HEK293 (cell line): ENCODE measurements around the gene CLDN3.

Experiments used
- CTCF ChIA-PET: fragments of 350-600 bp; formaldehyde crosslinking; extraction: SDS; loops from one replicate; lab custom pipeline; 2021; ENCODE audit warnings: antibody characterized with exemption; lab: Yijun Ruan, JAX
- POLR2A ChIA-PET: fragments of 300-600 bp; formaldehyde crosslinking; extraction: SDS; loops from one replicate; lab custom pipeline; 2020; ENCODE audit warnings: antibody characterized with exemption, inconsistent platforms; lab: Yijun Ruan, JAX
- H3K27ac ChIP-seq: fragments of 200-500 bp; sonication (Bioruptor generic); 2 replicates; pipeline ENCODE4 v1.5.1; 2014; ENCODE audit warnings: low read depth, low read length, control low read depth, inconsistent platforms; ENCODE audit errors: extremely low read depth
- H3K36me3 ChIP-seq, 2 experiments: fragments of 200-500 bp in 1 of 2; sonication (Bioruptor generic) in 1 of 2; 1 replicate in 1 of 2; 2 replicates in 1 of 2; pipeline ENCODE4 v1.5.1; 2014 to 2017; ENCODE audit warnings: inconsistent platforms in 2 of 2, low read length in 2 of 2; ENCODE audit not compliant: control insufficient read depth in 2 of 2, insufficient read depth in 1 of 2
- H3K4me1 ChIP-seq: fragments of 200-500 bp; sonication (Bioruptor generic); 2 replicates; pipeline ENCODE4 v1.5.1; 2014; ENCODE audit warnings: mild to moderate bottlenecking, low read length, inconsistent platforms; ENCODE audit not compliant: control insufficient read depth, insufficient read depth
- H3K4me3 ChIP-seq: 2 replicates; pipeline ENCODE4 v1.5.1; 2011; ENCODE audit warnings: low read depth, mild to moderate bottlenecking, control low read depth, low read length, moderate library complexity
- H3K9me3 ChIP-seq: fragments of 200-500 bp; sonication (Bioruptor generic); 2 replicates; pipeline ENCODE4 v1.5.1; 2014; ENCODE audit warnings: low read depth, low read length, inconsistent platforms; ENCODE audit not compliant: control insufficient read depth, insufficient read depth
- IKZF3 ChIP-seq: fragments of 450-650 bp; IDR thresholded peaks from 2 replicates; pipeline ENCODE4 v1.5.0; 2018; ENCODE audit warnings: missing biosample characterization, mild to moderate bottlenecking, missing genetic modification characterization, moderate library complexity
- KLF16 ChIP-seq: fragments of 450-650 bp; formaldehyde crosslinking; IDR thresholded peaks from 2 replicates; pipeline ENCODE4 v1.5.1; 2017; ENCODE audit warnings: missing biosample characterization, missing genetic modification characterization
- PATZ1 ChIP-seq: fragments of 450-650 bp; formaldehyde crosslinking; IDR thresholded peaks from 2 replicates; pipeline ENCODE4 v1.5.1; 2016; ENCODE audit warnings: missing biosample characterization, missing genetic modification characterization
- SP2 ChIP-seq: fragments of 450-650 bp; formaldehyde crosslinking; IDR thresholded peaks from 2 replicates; pipeline ENCODE4 v1.5.1; 2016; ENCODE audit warnings: missing biosample characterization, missing genetic modification characterization
- YY2 ChIP-seq: fragments of 450-650 bp; formaldehyde crosslinking; IDR thresholded peaks from 2 replicates; pipeline ENCODE4 v1.5.1; 2016; ENCODE audit warnings: missing biosample characterization, missing genetic modification characterization
- ZBTB6 ChIP-seq: fragments of 450-650 bp; formaldehyde crosslinking; IDR thresholded peaks from 2 replicates; pipeline ENCODE4 v1.5.1; 2017; ENCODE audit warnings: missing biosample characterization, missing genetic modification characterization
- ZIC2 ChIP-seq: fragments of 450-650 bp; formaldehyde crosslinking; IDR thresholded peaks from 2 replicates; pipeline ENCODE4 v1.5.1; 2016; ENCODE audit warnings: missing biosample characterization, missing genetic modification characterization
- ZNF121 ChIP-seq: fragments of 450-650 bp; formaldehyde crosslinking; IDR thresholded peaks from 2 replicates; pipeline ENCODE4 v1.5.1; 2016; ENCODE audit warnings: missing biosample characterization, missing genetic modification characterization
- ZNF140 ChIP-seq: fragments of 450-650 bp; formaldehyde crosslinking; IDR thresholded peaks from 2 replicates; pipeline ENCODE4 v1.5.1; 2016; ENCODE audit warnings: missing biosample characterization, missing genetic modification characterization
- ZNF16 ChIP-seq: fragments of 450-650 bp; formaldehyde crosslinking; IDR thresholded peaks from 2 replicates; pipeline ENCODE4 v1.5.1; 2016; ENCODE audit warnings: low read depth, missing biosample characterization, missing genetic modification characterization
- ZNF184 ChIP-seq: fragments of 450-650 bp; IDR thresholded peaks from 2 replicates; pipeline ENCODE4 v1.5.1; 2018; ENCODE audit warnings: missing biosample characterization, mild to moderate bottlenecking, missing genetic modification characterization
- ZNF2 ChIP-seq: fragments of 450-650 bp; formaldehyde crosslinking; IDR thresholded peaks from 2 replicates; pipeline ENCODE4 v1.5.1; 2016; ENCODE audit warnings: missing biosample characterization, missing genetic modification characterization
- ZNF211 ChIP-seq: fragments of 450-650 bp; formaldehyde crosslinking; IDR thresholded peaks from 2 replicates; pipeline ENCODE4 v1.5.1; 2016; ENCODE audit warnings: low read depth, missing biosample characterization, missing genetic modification characterization
- ZNF391 ChIP-seq: fragments of 450-650 bp; formaldehyde crosslinking; IDR thresholded peaks from 2 replicates; pipeline ENCODE4 v1.5.1; 2016; ENCODE audit warnings: low read depth, missing biosample characterization, missing genetic modification characterization, borderline replicate concordance
- ZNF48 ChIP-seq: fragments of 450-650 bp; formaldehyde crosslinking; IDR thresholded peaks from 2 replicates; pipeline ENCODE4 v1.5.1; 2016; ENCODE audit warnings: missing biosample characterization, missing genetic modification characterization
- ZNF501 ChIP-seq: fragments of 450-650 bp; formaldehyde crosslinking; IDR thresholded peaks from 2 replicates; pipeline ENCODE4 v1.5.1; 2016; ENCODE audit warnings: missing biosample characterization, missing genetic modification characterization
- ZNF544 ChIP-seq: fragments of 450-650 bp; formaldehyde crosslinking; IDR thresholded peaks from 2 replicates; pipeline ENCODE4 v1.5.0; 2017; ENCODE audit warnings: missing biosample characterization, missing genetic modification characterization
- ZNF558 ChIP-seq: fragments of 450-650 bp; formaldehyde crosslinking; IDR thresholded peaks from 2 replicates; pipeline ENCODE4 v1.5.1; 2016; ENCODE audit warnings: missing biosample characterization, missing genetic modification characterization
- ZNF658 ChIP-seq: fragments of 450-650 bp; formaldehyde crosslinking; IDR thresholded peaks from 2 replicates; pipeline ENCODE4; 2016; ENCODE audit warnings: missing biosample characterization, missing genetic modification characterization
- ZNF768 ChIP-seq: fragments of 450-650 bp; formaldehyde crosslinking; IDR thresholded peaks from 2 replicates; pipeline ENCODE4 v1.5.1; 2018; ENCODE audit warnings: missing biosample characterization, mild to moderate bottlenecking, missing genetic modification characterization
- ZNF777 ChIP-seq: fragments of 450-650 bp; formaldehyde crosslinking; IDR thresholded peaks from 2 replicates; pipeline ENCODE4 v1.5.1; 2017; ENCODE audit warnings: missing biosample characterization, missing genetic modification characterization, borderline replicate concordance
- TF ChIP-seq, protein P1 (sequence below): fragments of 450-650 bp; formaldehyde crosslinking; optimal IDR thresholded peaks from 2 replicates; pipeline ENCODE3; 2016; ENCODE audit warnings: missing biosample characterization, mild to moderate bottlenecking, missing genetic modification characterization
- TF ChIP-seq, protein P2 (sequence below): fragments of 450-650 bp; formaldehyde crosslinking; IDR thresholded peaks from 2 replicates; pipeline ENCODE4 v1.5.1; 2017; ENCODE audit warnings: missing biosample characterization, mild to moderate bottlenecking, missing genetic modification characterization, moderate library complexity
- TF ChIP-seq, protein P3 (sequence below): fragments of 450-650 bp; formaldehyde crosslinking; IDR thresholded peaks from 2 replicates; pipeline ENCODE4 v1.5.1; 2016; ENCODE audit warnings: missing biosample characterization, missing genetic modification characterization, borderline replicate concordance

Gene CLDN3

DNA sequence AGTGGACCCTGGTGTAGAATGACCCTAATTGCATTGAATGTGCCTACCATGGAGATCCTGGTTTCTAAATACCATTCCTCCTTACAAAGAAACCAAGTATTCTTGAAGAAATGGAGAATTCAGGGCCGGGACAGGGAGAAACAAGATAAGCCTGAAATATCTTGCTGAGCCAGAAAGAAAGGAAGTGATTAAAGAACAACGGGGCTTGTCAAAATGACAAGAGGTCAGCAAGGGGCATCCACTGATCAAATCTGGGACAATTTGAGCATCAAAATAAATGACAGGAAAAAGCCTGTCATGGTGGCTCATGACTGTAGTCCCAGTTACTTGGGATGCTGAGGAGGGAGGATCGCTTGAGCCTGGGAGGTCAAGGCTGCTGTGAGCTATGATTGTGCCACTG is 39.6 kb downstream of the CLDN3 start:
- POLR2A ChIA-PET = interaction anchor here (0.6 to 0.8 kb wide), 2 partner anchors 55 to 298 kb away, joined by 3 read pairs; no protein-coding TSS in a partner anchor
- TF ChIP-seq PATZ1 (tag by site-specific recombination) (no peak), IKZF3 (tag by site-specific recombination) (no peak), ZNF121 (tag by site-specific recombination) (no peak), YY2 (no peak), ZNF211 (tag by site-specific recombination) (no peak), ZNF391 (tag by site-specific recombination) (no peak), ZNF2 (tag by site-specific recombination) (no peak), ZNF777 (tag by site-specific recombination) (no peak), ZNF16 (tag by site-specific recombination) (no peak), ZNF140 (tag by site-specific recombination) (no peak), KLF16 (tag by site-specific recombination) (no peak)
- CTCF ChIA-PET = interaction anchor here (0.6 to 1.3 kb wide), 3 partner anchors 10 to 124 kb away, joined by 3 to 11 read pairs (median 6); no protein-coding TSS in a partner anchor

GRCh38 chr7:73728551-73728950 is 41.5 kb downstream of the CLDN3 start:
- Histone ChIP-seq H3K4me1 (no peaks in the 10 kb centered on the region), H3K9me3 (no peaks in the 10 kb centered on the region), H3K36me3 (no peaks in the 10 kb centered on the region), H3K4me3 (no peak overlapping the region), H3K27ac (no peak overlapping the region)
- ChIA-PET CTCF (interaction anchor here (0.6 to 1.6 kb wide), 5 partner anchors 83 to 126 kb away, joined by 3 to 15 read pairs (median 3); no protein-coding TSS in a partner anchor), POLR2A (interaction anchor here (0.7 to 1.3 kb wide), 3 partner anchors 10 to 121 kb away, joined by 3 to 4 read pairs (median 4); partner anchors contain the start of gene ABHD11)
- TF ChIP-seq ZNF658 (tag by site-specific recombination) (no peak), ZNF48 (tag by site-specific recombination) (no peak), ZIC2 (tag by site-specific recombination) (peak; percentile 41), ZBTB6 (tag by site-specific recombination) (0 out of 2 replicates have a peak, but pooled peaks have one; percentile 13), ZNF501 (no peak), ZNF558 (tag by site-specific recombination) (no peak), ZNF544 (tag by site-specific recombination) (no peak), ZNF768 (tag by site-specific recombination) (no peak), ZNF184 (tag by site-specific recombination) (no peak), SP2 (tag by site-specific recombination) (no peak), ZNF121 (tag by site-specific recombination) (no peak)
- TF ChIP-seq, protein P1, sequence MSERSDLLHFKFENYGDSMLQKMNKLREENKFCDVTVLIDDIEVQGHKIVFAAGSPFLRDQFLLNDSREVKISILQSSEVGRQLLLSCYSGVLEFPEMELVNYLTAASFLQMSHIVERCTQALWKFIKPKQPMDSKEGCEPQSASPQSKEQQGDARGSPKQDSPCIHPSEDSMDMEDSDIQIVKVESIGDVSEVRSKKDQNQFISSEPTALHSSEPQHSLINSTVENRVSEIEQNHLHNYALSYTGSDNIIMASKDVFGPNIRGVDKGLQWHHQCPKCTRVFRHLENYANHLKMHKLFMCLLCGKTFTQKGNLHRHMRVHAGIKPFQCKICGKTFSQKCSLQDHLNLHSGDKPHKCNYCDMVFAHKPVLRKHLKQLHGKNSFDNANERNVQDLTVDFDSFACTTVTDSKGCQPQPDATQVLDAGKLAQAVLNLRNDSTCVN (tag by site-specific recombination) = no peak
- TF ChIP-seq, protein P2, sequence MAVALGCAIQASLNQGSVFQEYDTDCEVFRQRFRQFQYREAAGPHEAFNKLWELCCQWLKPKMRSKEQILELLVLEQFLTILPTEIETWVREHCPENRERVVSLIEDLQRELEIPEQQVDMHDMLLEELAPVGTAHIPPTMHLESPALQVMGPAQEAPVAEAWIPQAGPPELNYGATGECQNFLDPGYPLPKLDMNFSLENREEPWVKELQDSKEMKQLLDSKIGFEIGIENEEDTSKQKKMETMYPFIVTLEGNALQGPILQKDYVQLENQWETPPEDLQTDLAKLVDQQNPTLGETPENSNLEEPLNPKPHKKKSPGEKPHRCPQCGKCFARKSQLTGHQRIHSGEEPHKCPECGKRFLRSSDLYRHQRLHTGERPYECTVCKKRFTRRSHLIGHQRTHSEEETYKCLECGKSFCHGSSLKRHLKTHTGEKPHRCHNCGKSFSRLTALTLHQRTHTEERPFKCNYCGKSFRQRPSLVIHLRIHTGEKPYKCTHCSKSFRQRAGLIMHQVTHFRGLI (tag by site-specific recombination) = no peak
- TF ChIP-seq, protein P3, sequence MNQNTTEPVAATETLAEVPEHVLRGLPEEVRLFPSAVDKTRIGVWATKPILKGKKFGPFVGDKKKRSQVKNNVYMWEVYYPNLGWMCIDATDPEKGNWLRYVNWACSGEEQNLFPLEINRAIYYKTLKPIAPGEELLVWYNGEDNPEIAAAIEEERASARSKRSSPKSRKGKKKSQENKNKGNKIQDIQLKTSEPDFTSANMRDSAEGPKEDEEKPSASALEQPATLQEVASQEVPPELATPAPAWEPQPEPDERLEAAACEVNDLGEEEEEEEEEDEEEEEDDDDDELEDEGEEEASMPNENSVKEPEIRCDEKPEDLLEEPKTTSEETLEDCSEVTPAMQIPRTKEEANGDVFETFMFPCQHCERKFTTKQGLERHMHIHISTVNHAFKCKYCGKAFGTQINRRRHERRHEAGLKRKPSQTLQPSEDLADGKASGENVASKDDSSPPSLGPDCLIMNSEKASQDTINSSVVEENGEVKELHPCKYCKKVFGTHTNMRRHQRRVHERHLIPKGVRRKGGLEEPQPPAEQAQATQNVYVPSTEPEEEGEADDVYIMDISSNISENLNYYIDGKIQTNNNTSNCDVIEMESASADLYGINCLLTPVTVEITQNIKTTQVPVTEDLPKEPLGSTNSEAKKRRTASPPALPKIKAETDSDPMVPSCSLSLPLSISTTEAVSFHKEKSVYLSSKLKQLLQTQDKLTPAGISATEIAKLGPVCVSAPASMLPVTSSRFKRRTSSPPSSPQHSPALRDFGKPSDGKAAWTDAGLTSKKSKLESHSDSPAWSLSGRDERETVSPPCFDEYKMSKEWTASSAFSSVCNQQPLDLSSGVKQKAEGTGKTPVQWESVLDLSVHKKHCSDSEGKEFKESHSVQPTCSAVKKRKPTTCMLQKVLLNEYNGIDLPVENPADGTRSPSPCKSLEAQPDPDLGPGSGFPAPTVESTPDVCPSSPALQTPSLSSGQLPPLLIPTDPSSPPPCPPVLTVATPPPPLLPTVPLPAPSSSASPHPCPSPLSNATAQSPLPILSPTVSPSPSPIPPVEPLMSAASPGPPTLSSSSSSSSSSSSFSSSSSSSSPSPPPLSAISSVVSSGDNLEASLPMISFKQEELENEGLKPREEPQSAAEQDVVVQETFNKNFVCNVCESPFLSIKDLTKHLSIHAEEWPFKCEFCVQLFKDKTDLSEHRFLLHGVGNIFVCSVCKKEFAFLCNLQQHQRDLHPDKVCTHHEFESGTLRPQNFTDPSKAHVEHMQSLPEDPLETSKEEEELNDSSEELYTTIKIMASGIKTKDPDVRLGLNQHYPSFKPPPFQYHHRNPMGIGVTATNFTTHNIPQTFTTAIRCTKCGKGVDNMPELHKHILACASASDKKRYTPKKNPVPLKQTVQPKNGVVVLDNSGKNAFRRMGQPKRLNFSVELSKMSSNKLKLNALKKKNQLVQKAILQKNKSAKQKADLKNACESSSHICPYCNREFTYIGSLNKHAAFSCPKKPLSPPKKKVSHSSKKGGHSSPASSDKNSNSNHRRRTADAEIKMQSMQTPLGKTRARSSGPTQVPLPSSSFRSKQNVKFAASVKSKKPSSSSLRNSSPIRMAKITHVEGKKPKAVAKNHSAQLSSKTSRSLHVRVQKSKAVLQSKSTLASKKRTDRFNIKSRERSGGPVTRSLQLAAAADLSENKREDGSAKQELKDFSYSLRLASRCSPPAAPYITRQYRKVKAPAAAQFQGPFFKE = no peak

More for the DNA sequence above, 39.6 kb downstream of the CLDN3 start:
- H3K4me1 ChIP-seq = no peaks in the 10 kb centered on the region
- H3K9me3 ChIP-seq = no peaks in the 10 kb centered on the region
- H3K27ac ChIP-seq = no peak overlapping the region
- peaks cover 0 to under 1% of the 10 kb centered on the region in 2 experiments; a peak in 1 of 3 replicates for H3K36me3 ChIP-seq
- no peak overlapping the region for H3K4me3 ChIP-seq
